NOMO-1 treated with DMSO at 0.1 percent for 48 hours (cell line): Measurements from ENCODE around the gene NOX4.
"Not testable (repeated sequence)": the region's sequence is repeated elsewhere in the genome, so short reads cannot be mapped to it uniquely, and the experiment has no call there.

Experiments
- DNase-seq: peaks from one replicate; lab custom pipeline; 2025; ENCODE audit not compliant: unreplicated experiment; lab: John Stamatoyannopoulos, UW

NOX4 gene

GRCh38 chr11:89309321-89309985 lies 181.7 kb downstream of the NOX4 start:
- not testable (repeated sequence) for DNase-seq

- DNase-seq = not testable (repeated sequence)
These were observed 182.9 kb downstream of the NOX4 start for GRCh38 chr11:89308272-89308671.

DNA sequence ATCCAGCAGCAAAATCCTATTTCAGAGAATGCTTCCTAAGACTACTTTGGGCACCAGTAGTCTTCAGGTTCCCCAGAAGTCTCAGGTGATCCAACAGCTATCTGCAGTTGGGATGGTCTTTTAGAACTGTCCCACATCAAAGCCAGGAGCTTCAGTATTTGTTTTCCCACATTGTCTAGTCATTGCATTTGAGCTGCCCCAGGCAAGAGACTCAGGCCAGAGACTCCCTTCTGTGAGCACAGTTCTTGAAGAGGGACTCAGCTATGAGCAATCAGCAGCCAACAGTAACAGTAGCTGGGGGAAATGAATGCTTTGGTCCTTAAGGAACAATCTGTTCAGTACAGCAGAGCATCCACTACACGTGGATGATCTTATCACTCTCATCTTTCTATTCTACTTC lies 188.1 kb downstream of the NOX4 start:
- not testable (repeated sequence) for DNase-seq

DNA sequence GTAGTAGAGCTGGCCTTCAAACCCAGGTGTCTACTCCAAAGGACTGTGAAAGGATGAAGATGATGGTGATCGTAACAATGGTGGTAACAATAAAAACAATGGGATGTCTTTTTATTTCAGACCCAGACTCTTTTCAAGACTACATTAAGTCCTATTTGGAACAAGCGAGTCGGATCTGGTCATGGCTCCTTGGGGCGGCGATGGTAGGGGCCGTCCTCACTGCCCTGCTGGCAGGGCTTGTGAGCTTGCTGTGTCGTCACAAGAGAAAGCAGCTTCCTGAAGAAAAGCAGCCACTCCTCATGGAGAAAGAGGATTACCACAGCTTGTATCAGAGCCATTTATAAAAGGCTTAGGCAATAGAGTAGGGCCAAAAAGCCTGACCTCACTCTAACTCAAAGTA lies 196.2 kb downstream of the NOX4 start:
- not testable (repeated sequence) for DNase-seq

- DNase-seq = no peak
These were observed 197.1 kb downstream of the NOX4 start for GRCh38 chr11:89293965-89294679.

- not testable (repeated sequence) for DNase-seq
These were observed 203.2 kb downstream of the NOX4 start for GRCh38 chr11:89288004-89288403.

DNA sequence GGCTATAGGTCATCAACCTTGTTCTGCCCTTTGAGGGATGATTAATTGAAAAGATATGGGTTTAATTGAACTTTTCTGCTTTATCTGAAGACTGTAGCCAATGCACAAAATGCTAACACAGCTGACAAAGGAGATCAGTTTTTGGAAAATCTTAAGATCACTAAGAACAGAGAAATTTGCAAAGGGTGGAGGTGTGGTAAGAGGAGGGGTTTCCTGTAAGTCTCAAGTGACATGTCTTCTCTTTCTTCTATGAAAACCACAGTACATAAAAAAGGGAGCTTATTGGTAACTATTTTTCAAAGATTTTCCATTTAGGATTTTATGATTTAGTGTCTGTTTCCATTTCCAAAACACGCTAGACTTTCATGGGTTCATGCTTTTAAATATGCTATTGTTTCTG lies 204.6 kb downstream of the NOX4 start:
- DNase-seq = not testable (repeated sequence)

- DNase-seq = not testable (repeated sequence)
These were observed 210.0 kb downstream of the NOX4 start for GRCh38 chr11:89281032-89281677.

DNA sequence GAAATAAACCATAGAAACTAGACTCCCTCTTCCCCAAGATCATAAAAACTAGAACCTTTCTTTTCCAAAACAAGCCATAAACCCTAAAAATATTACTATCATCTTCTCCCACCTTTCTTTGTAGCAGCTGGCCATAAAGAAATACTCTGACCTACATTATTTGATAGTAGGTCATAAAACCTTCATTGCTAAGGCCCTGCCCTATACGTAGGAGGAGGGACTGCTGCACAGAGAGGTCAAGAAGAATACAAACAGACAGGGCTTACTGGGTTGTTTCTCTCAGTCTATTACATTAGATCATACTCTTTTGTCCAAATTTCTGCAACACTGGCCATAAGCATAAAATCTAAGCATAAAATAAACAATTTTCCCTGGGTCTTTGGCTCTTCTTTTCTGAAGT lies 212.0 kb downstream of the NOX4 start:
- no peak for DNase-seq

DNA sequence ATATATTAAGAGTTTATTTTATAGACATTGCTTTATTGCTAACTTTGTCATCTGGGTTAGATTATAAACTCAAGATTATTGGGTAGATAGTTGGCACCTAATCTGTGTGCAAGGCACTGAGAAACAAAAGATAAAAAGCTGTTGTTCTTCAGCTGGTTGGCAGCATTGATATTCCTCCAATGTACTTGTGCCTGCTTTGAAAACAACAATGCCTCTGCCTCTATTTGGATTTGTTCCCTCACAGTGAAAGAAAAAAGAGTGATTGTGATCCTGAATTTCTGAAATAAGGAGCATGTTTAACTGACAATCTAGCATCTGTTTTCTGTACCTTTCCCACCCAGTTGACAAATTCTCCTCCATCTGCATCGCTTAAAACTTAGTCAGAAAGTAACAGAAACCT lies 215.2 kb downstream of the NOX4 start:
- DNase-seq = no peak
